Astrocyte (in vitro differentiated cells and primary cell): ENCODE measurements around the gene PDE7B. TPM values are rescaled to one million over a fixed set of nuclear protein-coding genes. Genes with fewer than 3 reads are reported as not detected.

Source experiments
- DNase-seq: peaks from one replicate; pipeline ENCODE4 v3.0.0-alpha.2; 2010; ENCODE audit warnings: low read depth
- FAIRE-seq: peaks from 2 replicates; lab custom pipeline; 2011; peaks lifted over from hg19 to GRCh38; lab: Jason Lieb, UNC
- H2AFZ ChIP-seq: 2 replicates; pipeline ENCODE4 v1.6.0; 2012; ENCODE audit warnings: low read depth, low read length, inconsistent platforms
- H3K27ac ChIP-seq: 2 replicates; pipeline ENCODE4 v1.5.1; 2011; ENCODE audit warnings: low read depth, low read length, inconsistent platforms
- H3K27me3 ChIP-seq: 2 replicates; pipeline ENCODE4 v1.6.0; 2011; ENCODE audit warnings: low read length, inconsistent platforms; ENCODE audit not compliant: insufficient read depth
- H3K36me3 ChIP-seq: 2 replicates; pipeline ENCODE4 v1.5.1; 2011; ENCODE audit warnings: low read length, inconsistent platforms; ENCODE audit not compliant: insufficient read depth
- H3K4me1 ChIP-seq: 2 replicates; pipeline ENCODE4 v1.5.1; 2011; ENCODE audit warnings: low read length, inconsistent platforms; ENCODE audit not compliant: insufficient read depth
- H3K4me2 ChIP-seq: 2 replicates; pipeline ENCODE4 v1.6.0; 2012; ENCODE audit warnings: low read length, inconsistent platforms
- H3K4me3 ChIP-seq: 2 replicates; pipeline ENCODE4 v1.5.1; 2011; ENCODE audit warnings: low read depth, mild to moderate bottlenecking, low read length, inconsistent platforms; ENCODE audit not compliant: insufficient read depth
- H3K79me2 ChIP-seq: 2 replicates; pipeline ENCODE4 v1.6.0; 2012; ENCODE audit warnings: mild to moderate bottlenecking, low read length, inconsistent platforms; ENCODE audit not compliant: insufficient read depth
- H3K9ac ChIP-seq: 2 replicates; pipeline ENCODE4 v1.6.0; 2012; ENCODE audit warnings: mild to moderate bottlenecking, low read length, inconsistent platforms
- H3K9me3 ChIP-seq: 2 replicates; pipeline ENCODE4 v1.5.1; 2012; ENCODE audit warnings: low read depth, mild to moderate bottlenecking, low read length, inconsistent platforms; ENCODE audit not compliant: insufficient read depth
- H4K20me1 ChIP-seq: 2 replicates; pipeline ENCODE4 v1.6.0; 2012; ENCODE audit warnings: low read length, inconsistent platforms; ENCODE audit not compliant: insufficient read depth
- H3K27ac Mint-ChIP-seq: one replicate; pipeline ENCODE4 v1.8.0; 2021; ENCODE audit warnings: mild to moderate bottlenecking, mixed read lengths; ENCODE audit not compliant: unreplicated experiment
- H3K27me3 Mint-ChIP-seq: one replicate; pipeline ENCODE4 v1.8.0; 2021; ENCODE audit warnings: low read depth, mixed read lengths; ENCODE audit not compliant: unreplicated experiment
- H3K36me3 Mint-ChIP-seq: one replicate; pipeline ENCODE4 v1.8.0; 2021; ENCODE audit warnings: low read depth, mixed read lengths; ENCODE audit not compliant: unreplicated experiment
- H3K4me1 Mint-ChIP-seq: one replicate; pipeline ENCODE4 v1.8.0; 2021; ENCODE audit warnings: low read depth, mixed read lengths; ENCODE audit not compliant: unreplicated experiment
- H3K4me3 Mint-ChIP-seq: one replicate; pipeline ENCODE4 v1.8.0; 2021; ENCODE audit warnings: mild to moderate bottlenecking, moderate library complexity, mixed read lengths; ENCODE audit not compliant: unreplicated experiment
- H3K9me3 Mint-ChIP-seq: one replicate; pipeline ENCODE4 v1.8.0; 2021; ENCODE audit warnings: mild to moderate bottlenecking, mixed read lengths; ENCODE audit not compliant: unreplicated experiment
- EZH2 ChIP-seq: IDR thresholded peaks from 2 replicates; pipeline ENCODE4 v1.6.1; 2012; ENCODE audit warnings: mild to moderate bottlenecking, low read length, inconsistent platforms; ENCODE audit not compliant: insufficient read depth
- total RNA-seq: library from RNA; stranded (reverse); gene quantifications from 2 replicates; pipeline ENCODE4 v1.2.1, GENCODE V29; 2021
- TF ChIP-seq, protein P1 (sequence below): IDR thresholded peaks from 2 replicates; pipeline ENCODE4 v1.5.1; 2011; ENCODE audit warnings: low read depth, mild to moderate bottlenecking, inconsistent platforms, low read length, moderate library complexity; ENCODE audit not compliant: insufficient read depth

PDE7B gene
- total RNA-seq, 1 donor from 2014 or later, result 0.27 TPM

GRCh38 chr6:136011475-136011874 is 160.0 kb downstream of the PDE7B start:
- Histone ChIP-seq H4K20me1 (no peaks in the 10 kb centered on the region), H3K9me3 (no peaks in the 10 kb centered on the region), H2AFZ (no peak overlapping the region), H3K36me3 (no peaks in the 10 kb centered on the region), H3K4me1 (peaks cover 53% of the 10 kb centered on the region), H3K27me3 (no peaks in the 10 kb centered on the region), H3K4me2 (peak overlapping the region; percentile 82), H3K4me3 (peak overlapping the region; percentile 33), H3K27ac (peak overlapping the region; percentile 98), H3K79me2 (peaks cover 6% of the 10 kb centered on the region), H3K9ac (peak overlapping the region; percentile 87)
- TF ChIP-seq, protein P1, sequence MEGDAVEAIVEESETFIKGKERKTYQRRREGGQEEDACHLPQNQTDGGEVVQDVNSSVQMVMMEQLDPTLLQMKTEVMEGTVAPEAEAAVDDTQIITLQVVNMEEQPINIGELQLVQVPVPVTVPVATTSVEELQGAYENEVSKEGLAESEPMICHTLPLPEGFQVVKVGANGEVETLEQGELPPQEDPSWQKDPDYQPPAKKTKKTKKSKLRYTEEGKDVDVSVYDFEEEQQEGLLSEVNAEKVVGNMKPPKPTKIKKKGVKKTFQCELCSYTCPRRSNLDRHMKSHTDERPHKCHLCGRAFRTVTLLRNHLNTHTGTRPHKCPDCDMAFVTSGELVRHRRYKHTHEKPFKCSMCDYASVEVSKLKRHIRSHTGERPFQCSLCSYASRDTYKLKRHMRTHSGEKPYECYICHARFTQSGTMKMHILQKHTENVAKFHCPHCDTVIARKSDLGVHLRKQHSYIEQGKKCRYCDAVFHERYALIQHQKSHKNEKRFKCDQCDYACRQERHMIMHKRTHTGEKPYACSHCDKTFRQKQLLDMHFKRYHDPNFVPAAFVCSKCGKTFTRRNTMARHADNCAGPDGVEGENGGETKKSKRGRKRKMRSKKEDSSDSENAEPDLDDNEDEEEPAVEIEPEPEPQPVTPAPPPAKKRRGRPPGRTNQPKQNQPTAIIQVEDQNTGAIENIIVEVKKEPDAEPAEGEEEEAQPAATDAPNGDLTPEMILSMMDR, result no peak
- no peak for TF ChIP-seq EZH2
- H3K4me3 Mint-ChIP-seq, result no peak overlapping the region
- H3K36me3 Mint-ChIP-seq, result no peaks in the 10 kb centered on the region
- H3K9me3 Mint-ChIP-seq, result peaks cover 9% of the 10 kb centered on the region
- H3K27ac Mint-ChIP-seq, result peak overlapping the region; percentile 91
- no peaks in the 10 kb centered on the region for H3K27me3 Mint-ChIP-seq
- DNase-seq, result peak; percentile 61
- H3K4me1 Mint-ChIP-seq, result peaks cover 47% of the 10 kb centered on the region
- FAIRE-seq, result no peak

DNA sequence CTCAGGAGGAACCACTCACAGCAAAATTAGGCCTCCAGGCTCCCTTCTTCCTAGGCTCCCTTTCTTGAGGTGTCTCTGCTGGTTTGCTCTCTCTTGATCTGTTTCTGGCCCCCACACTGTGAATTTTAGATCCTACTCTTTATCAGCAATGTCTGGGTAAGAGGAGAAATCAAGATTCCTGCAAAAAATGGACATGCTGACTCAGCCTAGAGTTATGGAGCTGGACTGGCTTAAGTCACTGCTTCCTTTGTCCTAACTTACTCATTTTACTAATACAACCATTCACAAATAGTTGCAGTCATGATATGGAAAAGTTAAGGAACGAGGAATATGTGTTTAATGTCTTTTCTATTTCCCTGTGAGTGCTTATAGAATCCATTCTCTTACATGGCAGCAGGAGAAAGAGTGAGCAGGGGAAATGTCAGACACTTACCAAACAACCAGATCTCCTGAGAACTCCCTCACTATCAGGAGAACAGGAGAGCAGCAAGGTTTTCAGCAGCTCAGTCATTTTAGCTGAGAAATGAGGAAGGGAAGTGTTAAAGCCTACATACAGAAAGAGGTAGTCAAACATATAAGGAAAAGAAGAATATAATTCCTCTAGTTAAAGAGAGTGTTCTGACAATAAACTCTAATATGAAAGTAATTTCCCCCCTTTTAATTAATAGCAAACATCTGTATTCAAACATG is 160.8 kb downstream of the PDE7B start:
- no peaks in the 10 kb centered on the region for H3K9me3 ChIP-seq
- no peaks in the 10 kb centered on the region for H3K36me3 ChIP-seq
- H4K20me1 ChIP-seq, result no peaks in the 10 kb centered on the region
- Mint-ChIP-seq H3K36me3 (no peaks in the 10 kb centered on the region), H3K27ac (peak overlapping the region; percentile 91), H3K4me3 (no peak overlapping the region), H3K27me3 (no peaks in the 10 kb centered on the region), H3K9me3 (peaks cover 7% of the 10 kb centered on the region), H3K4me1 (peaks cover 48% of the 10 kb centered on the region)
- H3K79me2 ChIP-seq, result peaks cover 6% of the 10 kb centered on the region
- H3K4me2 ChIP-seq, result peak overlapping the region; percentile 82
- H3K27me3 ChIP-seq, result no peaks in the 10 kb centered on the region
- H2AFZ ChIP-seq, result no peak overlapping the region
- peaks cover 58% of the 10 kb centered on the region for H3K4me1 ChIP-seq
- TF ChIP-seq, protein P1, result no peak
- TF ChIP-seq EZH2, result no peak
- peak; percentile 96 for DNase-seq
- peak; percentile 92 for FAIRE-seq
- peak overlapping the region; percentile 33 for H3K4me3 ChIP-seq
- peak overlapping the region; percentile 98 for H3K27ac ChIP-seq
- H3K9ac ChIP-seq, result peak overlapping the region; percentile 87

GRCh38 chr6:136012943-136013342 is 161.4 kb downstream of the PDE7B start:
- H3K36me3 Mint-ChIP-seq, result no peaks in the 10 kb centered on the region
- TF ChIP-seq, protein P1, result no peak
- no peak for TF ChIP-seq EZH2
- H3K4me3 ChIP-seq, result no peak overlapping the region
- peaks cover 7% of the 10 kb centered on the region for H3K9me3 Mint-ChIP-seq
- peak overlapping the region; percentile 87 for H3K9ac ChIP-seq
- H3K27ac ChIP-seq, result peak overlapping the region; percentile 98
- DNase-seq (no peak), FAIRE-seq (no peak)
- no peaks in the 10 kb centered on the region for H3K27me3 ChIP-seq
- H4K20me1 ChIP-seq, result no peaks in the 10 kb centered on the region
- H3K27me3 Mint-ChIP-seq, result no peaks in the 10 kb centered on the region
- H3K79me2 ChIP-seq, result peaks cover 6% of the 10 kb centered on the region
- peak overlapping the region; percentile 82 for H3K4me2 ChIP-seq
- H3K36me3 ChIP-seq, result no peaks in the 10 kb centered on the region
- no peak overlapping the region for H2AFZ ChIP-seq
- peak overlapping the region; percentile 91 for H3K27ac Mint-ChIP-seq
- no peak overlapping the region for H3K4me3 Mint-ChIP-seq
- peaks cover 58% of the 10 kb centered on the region for H3K4me1 ChIP-seq
- H3K4me1 Mint-ChIP-seq, result peaks cover 48% of the 10 kb centered on the region
- no peaks in the 10 kb centered on the region for H3K9me3 ChIP-seq
